Astrocyte of the cerebellum (primary cell): ENCODE measurements around the gene WDR54.

Experiments
- DNase-seq: peaks from one replicate; pipeline ENCODE4 v3.0.0-alpha.2; 2011; ENCODE audit warnings: low read depth
- H3K4me3 ChIP-seq: 2 replicates; pipeline ENCODE4 v1.5.1; 2011; ENCODE audit warnings: mild to moderate bottlenecking, low read depth, low read length, moderate library complexity
- CTCF ChIP-seq: IDR thresholded peaks from 2 replicates; pipeline ENCODE4 v1.5.1; 2012; ENCODE audit warnings: low read length, low read depth, moderate library complexity, mild to moderate bottlenecking; ENCODE audit errors: missing control alignments
- in situ Hi-C: cut with HindIII; loops from 2 replicates; pipeline ENCODE4 v1.10.0; 2017; ENCODE audit warnings: low sequenced_read_pairs

WDR54 gene

GRCh38 chr2:74387346-74387745 lies 34.2 kb upstream of the WDR54 start:
- in situ Hi-C loops = no loop called here
- no peak for DNase-seq
- no peak for TF ChIP-seq CTCF
- no peak overlapping the region for H3K4me3 ChIP-seq

DNA sequence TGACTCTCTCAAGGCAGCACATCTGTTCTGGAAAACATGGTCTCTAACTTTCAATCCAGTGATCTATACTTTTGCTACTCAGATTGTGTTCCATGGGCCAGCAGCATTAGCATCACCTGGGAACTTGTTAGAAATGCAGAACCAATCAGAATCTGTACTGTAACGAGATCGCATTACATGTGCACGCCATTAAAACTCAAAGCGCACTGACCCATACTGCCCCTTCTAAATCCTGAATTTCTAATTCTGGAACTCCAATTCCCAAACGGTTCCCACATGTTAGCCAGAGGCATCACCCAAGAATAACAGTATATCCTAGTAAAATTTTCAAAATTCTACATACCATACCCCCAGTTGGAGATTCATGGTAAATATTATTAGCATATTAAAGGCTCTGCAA lies 30.9 kb upstream of the WDR54 start:
- TF ChIP-seq CTCF = no peak
- in situ Hi-C loops = no loop called here
- no peak for DNase-seq
- peak overlapping the region; percentile 67 for H3K4me3 ChIP-seq

- in situ Hi-C loops = no loop called here
- no peak for DNase-seq
- peak overlapping the region; percentile 67 for H3K4me3 ChIP-seq
- TF ChIP-seq CTCF = no peak
Observed at GRCh38 chr2:74391209-74391579, 30.3 kb upstream of the WDR54 start.

- in situ Hi-C loops = no loop called here
- peak overlapping the region; percentile 67 for H3K4me3 ChIP-seq
- peak; percentile 99 for TF ChIP-seq CTCF
- DNase-seq = peak; percentile 82
Observed at GRCh38 chr2:74391580-74392448, 29.7 kb upstream of the WDR54 start.

- no peak overlapping the region for H3K4me3 ChIP-seq
- no peak for TF ChIP-seq CTCF
- DNase-seq = no peak
- in situ Hi-C loops = no loop called here
Observed at GRCh38 chr2:74392449-74392743, 29.1 kb upstream of the WDR54 start.

- TF ChIP-seq CTCF = no peak
- DNase-seq = no peak
- in situ Hi-C loops = no loop called here
- H3K4me3 ChIP-seq = no peak overlapping the region
Observed at GRCh38 chr2:74393525-74393924, 28.0 kb upstream of the WDR54 start.
